K562 (cell line): ENCODE data around the gene PPIP5K2. TPM values are rescaled to one million over a fixed set of nuclear protein-coding genes. Genes with fewer than 3 reads are reported as not detected.

Experiments
- BCOR ChIP-seq: fragments of 450-650 bp; IDR thresholded peaks from 2 replicates; pipeline ENCODE4 v1.6.1; 2016
- CBFA2T3 ChIP-seq: fragments of 450-650 bp; IDR thresholded peaks from 2 replicates; pipeline ENCODE4 v1.6.1; 2017
- DDX20 ChIP-seq: fragments of 450-650 bp; IDR thresholded peaks from 2 replicates; pipeline ENCODE4 v1.6.1; 2016; ENCODE audit warnings: missing genetic modification characterization, low read depth, mild to moderate bottlenecking, missing compliant biosample characterization, moderate library complexity
- ERF ChIP-seq: fragments of 450-650 bp; formaldehyde crosslinking; IDR thresholded peaks from 2 replicates; pipeline ENCODE4 v1.4.0; 2020; ENCODE audit warnings: mild to moderate bottlenecking, mixed read lengths
- ETV6 ChIP-seq, 3 experiments: fragments of 150-350 bp in 1 of 3; sonication (generic) in 1 of 3; formaldehyde crosslinking in 1 of 3; IDR thresholded peaks; 2 replicates each; pipeline versions ENCODE4 v1.6.1 to v1.8.0; 2014 to 2022; ENCODE audit warnings: borderline replicate concordance in 2 of 3, low read depth in 2 of 3, antibody characterized with exemption in 1 of 3, low read length in 1 of 3, mild to moderate bottlenecking in 1 of 3, missing genetic modification reagents in 1 of 3
- FOXA3 ChIP-seq, 2 experiments: fragments of 450-650 bp in 1 of 2; sonication (generic) in 1 of 2; formaldehyde crosslinking; IDR thresholded peaks in 1 of 2; conservative IDR thresholded peaks in 1 of 2; 2 replicates each; pipeline versions ENCODE4 v1.4.0 to v1.8.0; 2020 to 2022; ENCODE audit warnings: mild to moderate bottlenecking in 2 of 2, missing genetic modification reagents in 1 of 2
- GTF2A2 ChIP-seq: IDR thresholded peaks from 2 replicates; pipeline ENCODE4 v1.6.1; 2016; ENCODE audit warnings: mild to moderate bottlenecking, missing genetic modification characterization, missing compliant biosample characterization
- HNRNPL ChIP-seq: fragments of 200-400 bp; formaldehyde crosslinking; IDR thresholded peaks from 2 replicates; pipeline ENCODE4 v1.6.1; 2017; ENCODE audit warnings: low read depth, mild to moderate bottlenecking, low read length
- HOXB6 ChIP-seq: fragments of 250-450 bp; sonication (Bioruptor Pico); IDR thresholded peaks from 2 replicates; pipeline ENCODE4 v1.5.1; 2022; ENCODE audit warnings: mild to moderate bottlenecking, borderline replicate concordance
- KLF16 ChIP-seq: IDR thresholded peaks from 2 replicates; pipeline ENCODE4 v1.6.1; 2016; ENCODE audit warnings: antibody characterized with exemption
- MCM7 ChIP-seq, 2 experiments: fragments of 450-650 bp; IDR thresholded peaks; 2 replicates each; pipeline ENCODE4 v1.6.1; 2016 to 2018
- MTA1 ChIP-seq: fragments of 450-650 bp; IDR thresholded peaks from 2 replicates; pipeline ENCODE4 v1.6.1; 2017; ENCODE audit warnings: borderline replicate concordance
- NBN ChIP-seq: fragments of 450-650 bp; IDR thresholded peaks from 2 replicates; pipeline ENCODE4 v1.6.1; 2016; ENCODE audit warnings: low read depth, mild to moderate bottlenecking
- PHF21A ChIP-seq: fragments of 450-650 bp; IDR thresholded peaks from 2 replicates; pipeline ENCODE4 v1.6.1; 2017; ENCODE audit warnings: low read depth, borderline replicate concordance
- PML ChIP-seq: IDR thresholded peaks from 2 replicates; pipeline ENCODE4 v1.6.1; 2012; ENCODE audit warnings: low read length, inconsistent platforms
- POLR2AphosphoS5 ChIP-seq: IDR thresholded peaks from 2 replicates; pipeline ENCODE4 v1.6.1; 2011; ENCODE audit warnings: mild to moderate bottlenecking, low read depth, low read length, moderate library complexity; ENCODE audit not compliant: control insufficient read depth, insufficient read depth
- PPARD ChIP-seq: fragments of 250-450 bp; sonication (Bioruptor Pico); IDR thresholded peaks from 2 replicates; pipeline ENCODE4 v1.8.0; 2022; ENCODE audit warnings: inconsistent platforms, mild to moderate bottlenecking, moderate library complexity
- TAF1 ChIP-seq: IDR thresholded peaks from 2 replicates; pipeline ENCODE4 v1.6.1; 2011; ENCODE audit warnings: mild to moderate bottlenecking, low read length, moderate library complexity; ENCODE audit not compliant: insufficient read depth, control insufficient read depth, severe bottlenecking; ENCODE audit errors: extremely low read depth
- ZEB2 ChIP-seq: fragments of 450-650 bp; IDR thresholded peaks from 2 replicates; pipeline ENCODE4 v1.6.1; 2016
- ZFP30 ChIP-seq: fragments of 250-450 bp; sonication (Bioruptor Pico); IDR thresholded peaks from 2 replicates; pipeline ENCODE4 v1.8.0; 2022; ENCODE audit warnings: moderate library complexity, mild to moderate bottlenecking, inconsistent platforms, borderline replicate concordance
- ZNF134 ChIP-seq: fragments of 250-450 bp; sonication (Bioruptor Pico); conservative IDR thresholded peaks from 2 replicates; pipeline ENCODE4 v1.4.0; 2020
- ZNF146 ChIP-seq: IDR thresholded peaks from one replicate; pipeline ENCODE4 v1.6.1; 2018; ENCODE audit warnings: missing compliant biosample characterization; ENCODE audit not compliant: unreplicated experiment
- ZNF174 ChIP-seq: fragments of 250-450 bp; sonication (Bioruptor Pico); IDR thresholded peaks from 2 replicates; pipeline ENCODE4 v1.4.0; 2020; ENCODE audit warnings: mild to moderate bottlenecking
- ZNF766 ChIP-seq: fragments of 200-800 bp; sonication (Bioruptor generic); conservative IDR thresholded peaks from 2 replicates; pipeline ENCODE4 v1.6.1; 2016; ENCODE audit warnings: missing genetic modification characterization, missing compliant biosample characterization
- polyA plus RNA-seq, 8 experiments: library from polyadenylated mRNA; depleted of rRNA in 4 of 8; stranded (reverse) in 5 of 8; unstranded in 3 of 8; fragments of >200 nt; fragmentation: Nextera tagmentation in 2 of 8; fragmentation: Illumina TruSeq in 1 of 8; extraction: Ambion mirVana in 2 of 8; extraction: Trizol in 1 of 8; gene quantifications; 2 replicates each; pipeline versions ENCODE4 v1.2.1 to v1.2.3, GENCODE V29; 2011 to 2014; ENCODE audit warnings: inconsistent platforms in 1 of 8, missing spikeins in 1 of 8
- total RNA-seq, 7 experiments: library from RNA; depleted of rRNA in 6 of 7; stranded (reverse); fragments of >200 nt in 6 of 7; fragmentation: Illumina TruSeq in 2 of 7; extraction: Trizol in 2 of 7; gene quantifications; 2 replicates each; pipeline versions ENCODE4 v1.2.1 to v1.2.3, GENCODE V29; 2011 to 2021; ENCODE audit warnings: low replicate concordance in 1 of 7
- TF ChIP-seq, protein P1 (sequence below): fragments of 450-650 bp; IDR thresholded peaks from 2 replicates; pipeline ENCODE4 v1.6.1; 2017; ENCODE audit warnings: mild to moderate bottlenecking, moderate library complexity
- TF ChIP-seq, protein P2 (sequence below): sonication (generic); formaldehyde crosslinking; IDR thresholded peaks from 2 replicates; pipeline ENCODE4 v1.8.0; 2022; ENCODE audit warnings: missing genetic modification reagents, mild to moderate bottlenecking, borderline replicate concordance
- TF ChIP-seq, protein P3 (sequence below): sonication (generic); formaldehyde crosslinking; IDR thresholded peaks from 2 replicates; pipeline ENCODE4 v1.8.0; 2023; ENCODE audit warnings: mild to moderate bottlenecking, missing genetic modification reagents

The PPIP5K2 gene
- total and polyA plus RNA-seq, 9 of the 15 experiments (the other 6 are each of a cell fraction or from before 2014, with no cell fraction given) = 39.4 to 150 (median 99.1) TPM

DNA sequence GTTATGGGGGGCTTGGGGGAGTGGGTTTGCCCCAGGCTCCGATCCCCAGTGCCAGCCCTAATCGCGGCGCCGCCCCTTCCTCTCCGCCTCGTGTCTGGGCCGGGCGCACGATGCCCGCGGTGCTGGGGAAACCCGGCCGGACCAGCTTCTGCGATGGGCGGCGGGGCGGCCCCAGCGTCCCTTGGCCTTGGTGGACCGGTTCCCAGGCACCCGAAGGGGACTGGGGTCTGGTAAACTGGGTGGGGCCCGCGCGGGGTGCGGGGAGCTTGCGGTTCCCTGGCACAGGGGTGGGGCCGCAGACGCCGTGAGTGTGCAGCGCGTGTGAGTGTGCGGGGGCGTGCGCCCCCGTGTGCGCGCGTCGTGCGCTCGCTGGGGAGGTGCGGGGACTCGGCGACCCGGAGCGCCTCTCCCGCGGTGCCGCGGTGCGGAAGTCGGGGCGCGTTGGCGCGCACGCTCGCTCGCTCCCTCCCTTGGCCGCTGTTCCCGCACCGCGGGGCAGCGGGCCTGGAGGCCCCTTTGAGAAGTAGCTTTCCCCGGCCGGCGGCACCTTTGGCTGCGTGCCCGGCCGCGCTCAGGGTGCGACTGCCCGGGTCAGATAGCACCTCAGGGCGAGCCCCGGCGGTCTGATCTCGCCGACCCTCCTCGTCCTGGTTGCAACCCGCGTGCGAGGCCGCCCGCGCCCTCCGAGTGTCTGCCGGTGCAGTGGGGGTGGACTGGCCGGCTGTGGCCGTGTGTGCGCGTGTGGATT lies 139.0 kb downstream of the PPIP5K2 start (continued):
- TF ChIP-seq MCM7 (IDR thresholded peaks at IDR 0.05) (no peak), BCOR (no peak), DDX20 (tag) (no peak), TAF1 (peak; percentile 29), ZEB2 (no peak), ZNF134 (CRISPR knock-in tag) (no peak), ZNF174 (CRISPR knock-in tag) (no peak), POLR2AphosphoS5 (no peak), ZNF766 (CRISPR knock-in tag) (no peak), CBFA2T3 (peak; percentile 69), GTF2A2 (no peak), ZNF146 (no peak), HOXB6 (no peak), PHF21A (no peak; the same call in 1 of the 2 replicates), PML (peak; percentile 22; the same call in 1 of the 2 replicates), ERF (no peak), MTA1 (no peak), ETV6 (IDR thresholded peaks at IDR 0.05; ENCODE audit: borderline replicate concordance in 1 of 2, low read depth in 2 of 2, low read length in 1 of 2) (no peak), ETV6 (CRISPR knock-in tag; IDR thresholded peaks at IDR 0.05; ENCODE audit: borderline replicate concordance) (no peak), FOXA3 (CRISPR knock-in tag; conservative IDR thresholded peaks at IDR 0.05 in 1 of 2, IDR thresholded peaks at IDR 0.05 in 1 of 2) (no peak), PPARD (CRISPR knock-in tag) (no peak), HNRNPL (peak; percentile 65), ZFP30 (CRISPR knock-in tag) (no peak), NBN (no peak), KLF16 (no peak)
- TF ChIP-seq, protein P1, sequence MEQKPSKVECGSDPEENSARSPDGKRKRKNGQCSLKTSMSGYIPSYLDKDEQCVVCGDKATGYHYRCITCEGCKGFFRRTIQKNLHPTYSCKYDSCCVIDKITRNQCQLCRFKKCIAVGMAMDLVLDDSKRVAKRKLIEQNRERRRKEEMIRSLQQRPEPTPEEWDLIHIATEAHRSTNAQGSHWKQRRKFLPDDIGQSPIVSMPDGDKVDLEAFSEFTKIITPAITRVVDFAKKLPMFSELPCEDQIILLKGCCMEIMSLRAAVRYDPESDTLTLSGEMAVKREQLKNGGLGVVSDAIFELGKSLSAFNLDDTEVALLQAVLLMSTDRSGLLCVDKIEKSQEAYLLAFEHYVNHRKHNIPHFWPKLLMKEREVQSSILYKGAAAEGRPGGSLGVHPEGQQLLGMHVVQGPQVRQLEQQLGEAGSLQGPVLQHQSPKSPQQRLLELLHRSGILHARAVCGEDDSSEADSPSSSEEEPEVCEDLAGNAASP = no peak
- TF ChIP-seq, protein P2, sequence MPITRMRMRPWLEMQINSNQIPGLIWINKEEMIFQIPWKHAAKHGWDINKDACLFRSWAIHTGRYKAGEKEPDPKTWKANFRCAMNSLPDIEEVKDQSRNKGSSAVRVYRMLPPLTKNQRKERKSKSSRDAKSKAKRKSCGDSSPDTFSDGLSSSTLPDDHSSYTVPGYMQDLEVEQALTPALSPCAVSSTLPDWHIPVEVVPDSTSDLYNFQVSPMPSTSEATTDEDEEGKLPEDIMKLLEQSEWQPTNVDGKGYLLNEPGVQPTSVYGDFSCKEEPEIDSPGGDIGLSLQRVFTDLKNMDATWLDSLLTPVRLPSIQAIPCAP (CRISPR knock-in tag) = no peak
- TF ChIP-seq, protein P3, sequence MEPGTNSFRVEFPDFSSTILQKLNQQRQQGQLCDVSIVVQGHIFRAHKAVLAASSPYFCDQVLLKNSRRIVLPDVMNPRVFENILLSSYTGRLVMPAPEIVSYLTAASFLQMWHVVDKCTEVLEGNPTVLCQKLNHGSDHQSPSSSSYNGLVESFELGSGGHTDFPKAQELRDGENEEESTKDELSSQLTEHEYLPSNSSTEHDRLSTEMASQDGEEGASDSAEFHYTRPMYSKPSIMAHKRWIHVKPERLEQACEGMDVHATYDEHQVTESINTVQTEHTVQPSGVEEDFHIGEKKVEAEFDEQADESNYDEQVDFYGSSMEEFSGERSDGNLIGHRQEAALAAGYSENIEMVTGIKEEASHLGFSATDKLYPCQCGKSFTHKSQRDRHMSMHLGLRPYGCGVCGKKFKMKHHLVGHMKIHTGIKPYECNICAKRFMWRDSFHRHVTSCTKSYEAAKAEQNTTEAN (CRISPR knock-in tag) = peak; percentile 67; the same call in 1 of the 2 replicates
